Hair follicle dermal papilla cell (primary cell): ENCODE measurements around the gene MISP3. TPM values are rescaled to one million over a fixed set of nuclear protein-coding genes. Genes with fewer than 3 reads are reported as not detected.

Experiments
- total RNA-seq: library from RNA; depleted of rRNA; stranded (reverse); fragments of >200 nt; gene quantifications from 2 replicates; pipeline ENCODE4 v1.2.3, GENCODE V29; 2012

MISP3 gene
- total RNA-seq, result 0.49 TPM in 2 replicates

GRCh38 chr19:14072535-14073260 is at the start of gene MISP3:
MISP3 (plus strand) TSS chr19:14072786; CDS start chr19:14073310, 524 bp downstream.

GRCh38 chr19:14027856-14028450 is 44.6 kb upstream of the MISP3 start, which contains the start of gene RLN3:
RLN3 (plus strand) TSS chr19:14028148; CDS start chr19:14028205, 57 bp downstream.

DNA sequence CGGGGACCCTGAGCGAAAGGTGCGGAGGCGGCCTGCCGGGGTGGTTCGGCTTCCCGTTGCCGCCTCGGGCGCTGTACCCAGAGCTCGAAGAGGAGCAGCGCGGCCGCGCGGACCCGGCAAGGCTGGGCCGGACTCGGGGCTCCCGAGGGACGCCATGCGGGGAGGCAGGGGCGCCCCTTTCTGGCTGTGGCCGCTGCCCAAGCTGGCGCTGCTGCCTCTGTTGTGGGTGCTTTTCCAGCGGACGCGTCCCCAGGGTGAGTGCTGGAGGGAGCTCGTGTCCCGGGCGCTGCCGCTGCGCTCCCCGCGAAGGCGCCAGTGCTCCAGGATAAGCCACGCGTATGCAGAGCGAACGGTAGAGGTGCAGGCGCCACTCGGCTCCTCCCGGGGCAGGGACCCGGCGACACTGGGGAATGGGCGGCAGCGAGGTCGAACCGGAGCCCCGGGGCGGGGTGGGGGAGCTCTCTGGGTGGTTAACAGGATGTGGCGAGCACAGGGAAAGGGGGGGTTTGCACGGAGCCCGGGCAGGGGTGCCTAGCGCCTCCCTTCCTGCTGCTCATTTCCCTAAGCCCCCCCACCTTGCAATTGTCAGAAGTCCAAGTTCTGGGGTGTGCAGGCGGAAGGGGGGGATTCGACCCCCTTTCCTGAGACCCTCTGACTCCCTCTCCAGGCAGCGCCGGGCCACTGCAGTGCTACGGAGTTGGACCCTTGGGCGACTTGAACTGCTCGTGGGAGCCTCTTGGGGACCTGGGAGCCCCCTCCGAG is 40.7 kb upstream of the MISP3 start, which contains the start of gene IL27RA:
Gene IL27RA, plus strand, starts transcription at position 44 of the 762 bp plus-strand sequence. Its CDS starts 111 bp downstream, at position 155.

DNA sequence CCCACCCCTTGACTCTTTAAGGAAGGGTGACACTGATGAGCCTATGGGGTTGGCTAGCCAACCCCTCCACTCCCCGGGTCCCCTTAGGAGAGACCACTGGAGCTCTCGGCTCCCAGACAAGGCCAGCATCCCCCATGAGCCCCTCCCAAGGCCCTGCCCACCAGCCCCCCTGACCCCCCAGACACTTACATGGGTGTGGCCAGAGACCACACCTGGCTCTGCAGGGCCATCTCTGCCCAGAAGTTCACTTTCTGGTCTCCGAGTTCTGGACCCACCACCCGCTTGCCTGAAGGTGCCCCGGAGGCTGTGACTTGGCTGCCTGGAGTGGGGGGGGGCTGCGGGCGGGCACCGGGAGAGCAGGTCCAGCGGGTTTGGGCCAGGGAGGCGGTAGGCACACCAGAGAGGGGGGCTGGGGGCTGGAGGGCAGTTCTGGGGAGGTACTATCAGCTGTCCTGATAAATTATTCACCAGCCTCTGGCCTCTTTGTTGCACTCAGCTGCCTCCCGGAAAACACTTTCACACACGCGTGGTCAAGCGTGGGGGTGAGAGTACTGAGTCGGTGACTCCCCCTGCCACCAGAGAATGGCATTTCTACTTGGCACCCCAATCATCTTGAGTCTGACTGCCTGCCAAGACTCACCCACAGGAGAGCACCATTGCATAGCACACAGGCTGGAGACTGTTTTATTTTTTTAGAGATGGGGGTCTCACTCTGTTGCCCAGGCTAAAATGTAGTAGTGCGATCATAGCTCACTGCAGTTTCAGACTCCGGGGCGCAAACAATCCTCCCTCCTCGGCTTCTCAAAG is 10.6 kb upstream of the MISP3 start, which contains the start of gene PALM3:
Gene PALM3, minus strand, starts transcription at position 326 of the 807 bp plus-strand sequence. Its CDS starts 96 bp downstream, at position 230.

GRCh38 chr19:14085309-14085995 is 12.9 kb downstream of the MISP3 start, which contains the start of gene C19orf67:
C19orf67 (minus strand) TSS chr19:14085783; CDS start chr19:14085627, 156 bp downstream.

GRCh38 chr19:14090509-14091080 is 18.0 kb downstream of the MISP3 start, which contains the start of gene SAMD1:
SAMD1 (minus strand) TSS chr19:14090751.

GRCh38 chr19:14117668-14118164 is 45.1 kb downstream of the MISP3 start, which contains the start of gene PRKACA:
PRKACA (minus strand) TSS chr19:14117762; CDS start chr19:14117547, 215 bp downstream.

Other genes starting within 250 kb of the MISP3 start
- 0.49 TPM in 1 of 2 replicates, not detected in the other for gene NANOS3, start 195.7 kb upstream of the MISP3 start, total RNA-seq
- gene BRME1, start 166.7 kb upstream of the MISP3 start, total RNA-seq, result 0.36 and 0.97 TPM in 2 replicates
- 24.7 and 26.8 TPM in 2 replicates for gene CC2D1A, start 166.6 kb upstream of the MISP3 start, total RNA-seq
- 7.2 and 11.5 TPM in 2 replicates for gene PODNL1, start 134.4 kb upstream of the MISP3 start, total RNA-seq
- 12.8 and 14.3 TPM in 2 replicates for gene DCAF15, start 120.3 kb upstream of the MISP3 start, total RNA-seq
- gene RFX1, start 66.5 kb upstream of the MISP3 start, total RNA-seq, result 3.2 TPM in 2 replicates
- not detected in 2 replicates for gene RLN3, start 44.6 kb upstream of the MISP3 start, total RNA-seq
- 0.49 and 2.1 TPM in 2 replicates for gene IL27RA, start 41.0 kb upstream of the MISP3 start, total RNA-seq
- 0.32 TPM in 1 of 2 replicates, not detected in the other for gene PALM3, start 10.7 kb upstream of the MISP3 start, total RNA-seq
- not detected in 2 replicates for gene C19orf67, start 13.0 kb downstream of the MISP3 start, total RNA-seq
- gene SAMD1, start 18.0 kb downstream of the MISP3 start, total RNA-seq, result 18.9 and 28.9 TPM in 2 replicates
- gene PRKACA, start 45.0 kb downstream of the MISP3 start, total RNA-seq, result 51.6 and 61.8 TPM in 2 replicates
- 1.3 and 2.2 TPM in 2 replicates for gene ASF1B, start 63.8 kb downstream of the MISP3 start, total RNA-seq
- gene ADGRL1, start 133.4 kb downstream of the MISP3 start, total RNA-seq, result 4.9 and 5.1 TPM in 2 replicates